Left ventricle myocardium inferior (tissue), 1 donor: ENCODE data around the gene PRKD2. TPM values are rescaled to one million over a fixed set of nuclear protein-coding genes. Genes with fewer than 3 reads are reported as not detected.
"Not testable (repeated sequence)": the region's sequence is repeated elsewhere in the genome, so short reads cannot be mapped to it uniquely, and the experiment has no call there.

ENCODE experiments used
- DNase-seq: peaks from one replicate; pipeline ENCODE4 v3.0.0-alpha.2; 2020
- H3K27ac ChIP-seq: fragments of 200-600 bp; replicated peaks from 2 replicates; pipeline ENCODE4 v1.8.0; 2021
- H3K27me3 ChIP-seq: fragments of 200-600 bp; 2 replicates; pipeline ENCODE4 v1.8.0; 2021; ENCODE audit warnings: low read depth
- H3K36me3 ChIP-seq: fragments of 200-600 bp; 2 replicates; pipeline ENCODE4 v1.8.0; 2021
- H3K4me1 ChIP-seq: fragments of 200-600 bp; 2 replicates; pipeline ENCODE4 v1.8.0; 2021
- H3K4me3 ChIP-seq: fragments of 200-600 bp; 2 replicates; pipeline ENCODE4 v1.8.0; 2021; ENCODE audit warnings: mild to moderate bottlenecking, moderate library complexity
- H3K9me3 ChIP-seq: fragments of 200-600 bp; replicated peaks from 2 replicates; pipeline ENCODE4 v1.8.0; 2021
- CTCF ChIP-seq: fragments of 200-600 bp; IDR thresholded peaks from 2 replicates; pipeline ENCODE4 v1.8.0; 2021; ENCODE audit warnings: antibody characterized with exemption, mild to moderate bottlenecking, borderline replicate concordance
- intact Hi-C: fragments of 100-400 bp; cut with micrococcal nuclease; formaldehyde crosslinking; loops from one replicate; pipeline ENCODE4 v1.11.0; 2022
- total RNA-seq: library from RNA; stranded (reverse); fragmentation: NEBNext Ultra II Directional; extraction: Animal tissue kit (Norgen Biotek cat#: 25700); gene quantifications from one replicate; pipeline ENCODE4 v1.2.1, GENCODE V29; 2021
- donor health status: DM: no; HTN: yes; CAD: no; lungs with severe emphysema.

Gene PRKD2
- total RNA-seq, 1 donor from 2014 or later: 7.9 TPM

- intact Hi-C loops: no loop called here
- peak overlapping the region; percentile 87 for H3K4me3 ChIP-seq
- peaks cover 19% of the 10 kb centered on the region for H3K36me3 ChIP-seq
- DNase-seq: no peak
- peaks cover 64% of the 10 kb centered on the region for H3K4me1 ChIP-seq
- H3K9me3 ChIP-seq: no peaks in the 10 kb centered on the region
- H3K27ac ChIP-seq: peak overlapping the region; percentile 90
- no peak for TF ChIP-seq CTCF
- no peaks in the 10 kb centered on the region for H3K27me3 ChIP-seq
These were observed 1.3 kb downstream of the PRKD2 start for GRCh38 chr19:46715620-46715974.

GRCh38 chr19:46714444-46715106 lies 2.3 kb downstream of the PRKD2 start:
- H3K4me1 ChIP-seq: peaks cover 64% of the 10 kb centered on the region
- no peak for TF ChIP-seq CTCF
- intact Hi-C loops: no loop called here
- no peaks in the 10 kb centered on the region for H3K9me3 ChIP-seq
- peaks cover 18% of the 10 kb centered on the region for H3K36me3 ChIP-seq
- no peak for DNase-seq
- peak overlapping the region; percentile 87 for H3K4me3 ChIP-seq
- no peaks in the 10 kb centered on the region for H3K27me3 ChIP-seq
- peak overlapping the region; percentile 90 for H3K27ac ChIP-seq

- DNase-seq: peak; percentile 91
- TF ChIP-seq CTCF: no peak
- H3K27ac ChIP-seq: peak overlapping the region; percentile 90
- H3K36me3 ChIP-seq: peaks cover 22% of the 10 kb centered on the region
- intact Hi-C loops: no loop called here
- H3K27me3 ChIP-seq: no peaks in the 10 kb centered on the region
- peak overlapping the region; percentile 87 for H3K4me3 ChIP-seq
- H3K9me3 ChIP-seq: no peaks in the 10 kb centered on the region
- peaks cover 61% of the 10 kb centered on the region for H3K4me1 ChIP-seq
These were observed 3.0 kb downstream of the PRKD2 start for GRCh38 chr19:46713781-46714443.

GRCh38 chr19:46712768-46713338 lies 4.1 kb downstream of the PRKD2 start:
- peaks cover 51% of the 10 kb centered on the region for H3K4me1 ChIP-seq
- intact Hi-C loops, H3K9me3 ChIP-seq, DNase-seq, H3K27me3 ChIP-seq: not testable (repeated sequence)
- peak overlapping the region; percentile 87 for H3K4me3 ChIP-seq
- H3K27ac ChIP-seq: peak overlapping the region; percentile 90
- peaks cover 32% of the 10 kb centered on the region for H3K36me3 ChIP-seq

- H3K4me3 ChIP-seq: no peak overlapping the region
- H3K27me3 ChIP-seq: no peaks in the 10 kb centered on the region
- DNase-seq: no peak
- H3K36me3 ChIP-seq: peaks cover 53% of the 10 kb centered on the region
- no peak for TF ChIP-seq CTCF
- intact Hi-C loops: no loop called here
- H3K9me3 ChIP-seq: no peaks in the 10 kb centered on the region
- peaks cover 30% of the 10 kb centered on the region for H3K4me1 ChIP-seq
- no peak overlapping the region for H3K27ac ChIP-seq
These were observed 6.2 kb downstream of the PRKD2 start for GRCh38 chr19:46710687-46711086.
